ENCODE data around the gene CAPNS2. TPM values are rescaled to one million over a fixed set of nuclear protein-coding genes. Genes with fewer than 3 reads are reported as not detected.
A peak's percentile ranks its signal among the peaks of the same experiment; 100 is the strongest.

The CAPNS2 gene
- total RNA-seq, 1 experiment from 2014 or later: not detected

- Histone ChIP-seq H3K56ac (ENCODE audit: insufficient read length, low read depth, low read length) (no peak overlapping the region), H3K18ac (ENCODE audit: insufficient read length, low read depth, low read length) (no peak overlapping the region), H3K9ac (ENCODE audit: extremely low read depth, insufficient read length, low read length) (no peak overlapping the region), H2AFZ (ENCODE audit: low read length) (no peak overlapping the region), H3K4ac (ENCODE audit: low read depth, low read length) (no peak overlapping the region), H3K23me2 (ENCODE audit: insufficient read length, low read depth, low read length, poor library complexity, severe bottlenecking) (no peaks in the 10 kb centered on the region), H3K79me1 (ENCODE audit: insufficient read depth, low read depth, low read length, poor library complexity, severe bottlenecking) (no peaks in the 10 kb centered on the region), H3K4me2 (ENCODE audit: insufficient read depth, insufficient read length, low read length) (no peak overlapping the region), H3K23ac (ENCODE audit: insufficient read length, low read depth, low read length) (no peak overlapping the region), H2BK120ac (ENCODE audit: low read depth, low read length, poor library complexity, severe bottlenecking) (no peak overlapping the region), H3K14ac (ENCODE audit: insufficient read depth, low read length) (no peak overlapping the region), H3T11ph (ENCODE audit: low read length) (no peak overlapping the region), H2BK5ac (ENCODE audit: insufficient read length, low read length) (no peak overlapping the region), H4K8ac (replicated peaks; ENCODE audit: insufficient read length, low read depth, low read length) (no peak overlapping the region), H3K27me3 (ENCODE audit: insufficient read depth, low read length) (no peaks in the 10 kb centered on the region), H4K20me1 (ENCODE audit: control insufficient read depth, insufficient read depth, insufficient read length) (no peaks in the 10 kb centered on the region), H2BK12ac (ENCODE audit: insufficient read length, low read depth, low read length) (no peak overlapping the region), H2AK5ac (ENCODE audit: insufficient read length, low read length) (no peak overlapping the region), H2BK15ac (ENCODE audit: low read depth, low read length) (no peak overlapping the region), H2BK20ac (ENCODE audit: low read depth, low read length, poor library complexity, severe bottlenecking) (no peak overlapping the region), H3K9me3 (ENCODE audit: control insufficient read depth, low read depth, low read length) (no peaks in the 10 kb centered on the region), H4K5ac (ENCODE audit: insufficient read length, low read depth, low read length) (no peak overlapping the region), H3K79me2 (ENCODE audit: insufficient read depth, low read length) (no peaks in the 10 kb centered on the region), H3K4me1 (ENCODE audit: insufficient read depth, low read length) (no peaks in the 10 kb centered on the region), H4K91ac (ENCODE audit: insufficient read length, low read depth, low read length) (no peak overlapping the region), H3K27ac (ENCODE audit: insufficient read length, low read depth, low read length) (no peak overlapping the region)
- DNase-seq: no peak
- Mint-ChIP-seq H3K27me3 (ENCODE audit: low read depth) (no peaks in the 10 kb centered on the region), H3K4me3 (no peak overlapping the region), H3K4me1 (no peaks in the 10 kb centered on the region), H3K36me3 (ENCODE audit: insufficient read depth in 1 of 3, low read depth in 3 of 3) (peaks cover 0 to 2% (median 0%) of the 10 kb centered on the region in 3 experiments; a peak in 2 of 7 replicates), H3K27ac (peak overlapping the region in 1 of 3 experiments; percentile 4; a peak in 1 of 7 replicates), H3K9me3 (no peaks in the 10 kb centered on the region)
- TF ChIP-seq CTCF (conservative IDR thresholded peaks at IDR 0.05): no peak
These were observed 9.3 kb upstream of the CAPNS2 start for GRCh38 chr16:55557186-55557585.

Measured in H9 (cell line).